GM12865 (cell line): Measurements from ENCODE around the gene NDUFV2.

ENCODE experiments used
- DNase-seq: peaks from one replicate; pipeline ENCODE4 v3.0.0; 2010; ENCODE audit warnings: low read depth
- H3K4me3 ChIP-seq: 2 replicates; pipeline ENCODE4 v1.5.1; 2011; ENCODE audit warnings: mild to moderate bottlenecking, low read depth, low read length, control low read depth
- CTCF ChIP-seq: IDR thresholded peaks from 2 replicates; pipeline ENCODE4 v1.5.1; 2011; ENCODE audit warnings: low read length, control low read depth, low read depth, inconsistent platforms; ENCODE audit not compliant: insufficient read depth; ENCODE audit errors: missing control alignments

NDUFV2 gene

GRCh38 chr18:9106094-9106493, 3.6 kb downstream of the NDUFV2 start:
- no peak for DNase-seq
- no peak for TF ChIP-seq CTCF
- H3K4me3 ChIP-seq, result peak overlapping the region; percentile 79

GRCh38 chr18:9106800-9107584, 4.5 kb downstream of the NDUFV2 start:
- TF ChIP-seq CTCF, result no peak
- peak overlapping the region; percentile 79 for H3K4me3 ChIP-seq
- no peak for DNase-seq

- DNase-seq, result no peak
- no peak overlapping the region for H3K4me3 ChIP-seq
- no peak for TF ChIP-seq CTCF
Observed at GRCh38 chr18:9108911-9109310, 6.4 kb downstream of the NDUFV2 start.

GRCh38 chr18:9109523-9109922, 7.0 kb downstream of the NDUFV2 start:
- TF ChIP-seq CTCF, result no peak
- no peak overlapping the region for H3K4me3 ChIP-seq
- no peak for DNase-seq

GRCh38 chr18:9113468-9114149, 11.1 kb downstream of the NDUFV2 start:
- H3K4me3 ChIP-seq, result peak overlapping the region; percentile 30; the same call in 1 of the 2 replicates
- no peak for DNase-seq
- TF ChIP-seq CTCF, result no peak

GRCh38 chr18:9115984-9116383, 13.5 kb downstream of the NDUFV2 start:
- peak overlapping the region; percentile 51 for H3K4me3 ChIP-seq
- DNase-seq, result no peak
- TF ChIP-seq CTCF, result no peak
